Ishikawa (cell line): ENCODE results near the gene RASL10A.

Experiments
- CEBPB ChIP-seq: IDR thresholded peaks from 2 replicates; pipeline ENCODE4 v1.6.1; 2012
- CREB1 ChIP-seq: IDR thresholded peaks from 2 replicates; pipeline ENCODE4 v1.6.1; 2012; ENCODE audit warnings: low read depth
- EGR1 ChIP-seq: IDR thresholded peaks from 2 replicates; pipeline ENCODE4 v1.6.1; 2012
- EP300 ChIP-seq: IDR thresholded peaks from 2 replicates; pipeline ENCODE4 v1.6.1; 2012; ENCODE audit warnings: borderline replicate concordance
- FOXM1 ChIP-seq: IDR thresholded peaks from 2 replicates; pipeline ENCODE4 v1.6.1; 2012; ENCODE audit warnings: low read depth, borderline replicate concordance
- TF ChIP-seq, protein P1 (sequence below): IDR thresholded peaks from 2 replicates; pipeline ENCODE4 v1.6.1; 2012

DNA sequence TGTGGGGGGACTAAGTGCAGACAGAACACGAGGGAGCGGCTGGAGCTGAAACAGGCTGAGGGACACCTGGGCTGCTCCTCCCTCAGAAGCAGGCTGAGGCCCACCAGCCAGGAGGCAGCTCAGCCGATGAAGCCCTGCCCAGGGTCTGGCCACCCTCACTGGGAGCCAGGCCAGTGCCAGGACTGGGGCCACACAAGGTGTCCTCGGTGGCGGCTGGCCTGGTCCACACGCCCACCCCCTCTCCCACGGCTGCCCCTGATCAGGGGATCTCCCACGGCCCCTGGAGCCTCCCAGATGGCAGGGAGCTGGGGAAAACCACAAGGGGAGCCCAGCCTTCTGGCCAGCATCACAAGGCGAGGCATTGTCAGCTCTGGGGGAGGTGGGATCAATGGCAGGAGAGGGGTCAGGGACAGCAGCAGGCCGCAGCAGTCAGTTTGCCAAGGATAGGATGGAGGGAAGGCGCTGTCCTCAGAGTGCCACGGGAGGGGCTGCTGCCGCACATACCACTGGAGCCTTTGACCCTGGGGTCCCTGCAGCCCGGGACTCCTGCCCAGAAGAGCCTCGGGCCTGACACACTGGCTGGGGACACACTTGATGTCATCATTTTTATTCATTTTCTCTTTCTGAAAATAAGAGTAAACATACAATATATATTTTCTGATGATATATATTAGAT is 11.7 kb upstream of the RASL10A start:
- no peak for TF ChIP-seq FOXM1
- TF ChIP-seq, protein P1, sequence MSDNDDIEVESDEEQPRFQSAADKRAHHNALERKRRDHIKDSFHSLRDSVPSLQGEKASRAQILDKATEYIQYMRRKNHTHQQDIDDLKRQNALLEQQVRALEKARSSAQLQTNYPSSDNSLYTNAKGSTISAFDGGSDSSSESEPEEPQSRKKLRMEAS, result no peak
- no peak for TF ChIP-seq CREB1
- no peak for TF ChIP-seq CEBPB
- no peak for TF ChIP-seq EP300
- TF ChIP-seq EGR1, result no peak
